Superior temporal gyrus (tissue), 1 donor: ENCODE data around the gene ETF1.

Experiments used
- DNase-seq: peaks from one replicate; pipeline ENCODE4 v3.0.0-alpha.2; 2016; ENCODE audit errors: extremely low spot score

Gene ETF1

GRCh38 chr5:138563340-138564118 lies 20.5 kb upstream of the ETF1 start:
- no peak for DNase-seq

- DNase-seq: no peak
Measured at GRCh38 chr5:138560971-138561370, 17.9 kb upstream of the ETF1 start.

GRCh38 chr5:138559937-138560336 lies 16.9 kb upstream of the ETF1 start:
- DNase-seq: no peak

DNA sequence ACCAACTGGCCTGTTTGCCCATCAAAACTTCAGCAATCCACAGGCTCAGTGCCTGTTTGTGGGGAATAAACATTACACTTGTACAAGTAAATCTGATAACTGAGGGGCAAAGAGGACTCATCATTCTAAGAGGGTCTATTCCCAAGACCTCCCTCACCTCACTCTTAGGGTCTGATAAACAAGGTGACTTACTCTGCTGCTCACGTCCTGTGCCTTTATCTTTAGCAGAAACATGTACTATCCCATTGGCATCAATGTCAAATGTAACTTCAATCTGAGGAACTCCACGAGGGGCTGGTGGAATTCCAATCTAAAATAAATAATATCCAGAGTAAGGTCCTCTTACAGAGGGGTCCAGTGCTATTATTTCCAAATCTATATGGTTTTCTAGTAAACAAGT lies 14.6 kb upstream of the ETF1 start:
- DNase-seq: no peak

DNA sequence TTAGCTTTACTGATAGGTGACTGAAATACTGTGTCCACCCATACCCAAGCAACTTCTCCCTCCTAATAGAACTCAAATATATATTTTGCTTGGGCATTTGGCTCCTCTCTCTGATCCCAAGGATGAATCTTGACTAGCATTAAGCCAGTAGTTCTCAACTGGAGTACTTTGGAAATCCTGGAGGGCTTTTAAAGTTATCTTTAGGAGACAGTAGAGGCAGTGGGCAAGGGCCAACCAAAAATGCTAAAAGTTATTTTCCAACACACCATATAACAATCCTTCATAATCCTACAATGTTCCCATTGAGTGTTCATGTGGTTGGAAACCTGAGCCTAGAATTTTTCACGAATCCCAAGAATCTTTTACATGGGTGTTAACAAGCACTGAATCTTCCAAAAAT lies 11.1 kb upstream of the ETF1 start:
- no peak for DNase-seq

- no peak for DNase-seq
Measured at GRCh38 chr5:138553437-138554095, 10.5 kb upstream of the ETF1 start.

DNA sequence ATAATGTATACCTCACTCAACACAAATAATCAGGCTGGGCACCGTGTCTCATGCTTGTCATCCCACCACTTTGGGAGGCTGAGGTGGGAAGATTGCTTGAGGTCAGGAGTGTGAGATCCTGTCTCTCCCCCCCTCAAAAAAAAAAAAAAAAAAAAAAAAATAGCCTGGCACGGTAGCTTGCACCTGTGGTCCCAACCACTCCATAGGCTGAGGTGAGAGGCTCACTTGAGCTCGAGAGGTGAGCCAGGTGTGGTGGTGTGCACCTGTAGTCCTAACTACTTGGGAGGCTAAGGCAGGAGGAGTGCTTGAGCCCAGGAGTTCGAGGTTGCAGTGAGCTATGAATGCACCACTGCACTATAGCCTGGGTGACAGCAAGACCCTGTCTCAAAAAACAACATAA lies 9.6 kb upstream of the ETF1 start:
- no peak for DNase-seq

DNA sequence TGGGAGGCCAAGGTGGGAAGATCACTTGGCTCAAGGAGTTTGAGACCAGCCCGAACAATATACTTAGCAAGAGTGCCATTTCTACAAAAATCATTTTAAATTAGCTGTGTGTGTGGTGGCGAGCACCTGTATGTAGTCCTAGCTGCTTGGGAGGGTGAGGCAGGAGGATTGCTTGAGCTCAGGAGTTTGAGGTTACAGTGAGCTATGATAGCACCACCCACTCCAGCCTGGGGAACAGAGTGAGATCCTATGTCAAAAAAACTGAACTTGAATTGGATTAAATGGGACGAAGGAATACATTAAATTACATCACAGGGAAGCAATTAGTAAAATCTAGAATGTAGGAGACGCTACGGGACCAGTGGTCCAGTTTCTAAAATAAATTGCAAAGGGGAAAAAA lies 6.4 kb upstream of the ETF1 start:
- DNase-seq: no peak

DNA sequence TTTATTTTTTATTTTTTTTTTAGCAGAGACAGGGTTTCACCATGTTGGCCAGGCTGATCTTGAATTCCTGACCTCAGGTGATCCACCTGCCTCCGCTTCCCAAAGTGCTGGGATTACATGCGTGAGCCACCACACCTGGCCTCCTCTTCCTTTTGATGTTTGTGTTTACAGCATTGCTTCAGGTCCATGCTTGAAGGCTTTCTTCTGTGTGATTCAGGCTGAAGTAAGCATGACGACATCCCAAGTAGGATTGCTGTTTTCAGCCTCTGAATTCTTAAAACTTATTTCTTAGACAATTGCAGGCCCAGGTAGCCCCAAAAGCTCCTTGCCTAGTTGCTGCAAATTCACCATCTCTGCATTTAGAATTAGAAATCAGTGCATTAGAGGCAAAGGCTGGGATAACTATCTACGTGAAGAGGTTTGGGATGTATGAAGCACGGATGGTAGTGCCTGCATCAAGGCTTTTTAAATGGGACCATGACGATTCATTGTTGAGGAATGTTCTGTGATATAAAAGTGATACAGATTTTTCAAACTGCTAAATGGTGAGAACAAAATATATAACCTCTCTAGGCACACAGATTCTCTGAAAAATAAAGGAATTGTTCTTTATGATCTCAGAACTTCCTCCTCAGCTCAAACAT lies 3.0 kb upstream of the ETF1 start:
- DNase-seq: no peak

GRCh38 chr5:138544181-138545134 lies 1.4 kb upstream of the ETF1 start:
- DNase-seq: no peak

GRCh38 chr5:138543730-138544104 lies 681 bp upstream of the ETF1 start:
- no peak for DNase-seq

GRCh38 chr5:138542180-138542955 lies 668 bp downstream of the ETF1 start:
- DNase-seq: no peak

DNA sequence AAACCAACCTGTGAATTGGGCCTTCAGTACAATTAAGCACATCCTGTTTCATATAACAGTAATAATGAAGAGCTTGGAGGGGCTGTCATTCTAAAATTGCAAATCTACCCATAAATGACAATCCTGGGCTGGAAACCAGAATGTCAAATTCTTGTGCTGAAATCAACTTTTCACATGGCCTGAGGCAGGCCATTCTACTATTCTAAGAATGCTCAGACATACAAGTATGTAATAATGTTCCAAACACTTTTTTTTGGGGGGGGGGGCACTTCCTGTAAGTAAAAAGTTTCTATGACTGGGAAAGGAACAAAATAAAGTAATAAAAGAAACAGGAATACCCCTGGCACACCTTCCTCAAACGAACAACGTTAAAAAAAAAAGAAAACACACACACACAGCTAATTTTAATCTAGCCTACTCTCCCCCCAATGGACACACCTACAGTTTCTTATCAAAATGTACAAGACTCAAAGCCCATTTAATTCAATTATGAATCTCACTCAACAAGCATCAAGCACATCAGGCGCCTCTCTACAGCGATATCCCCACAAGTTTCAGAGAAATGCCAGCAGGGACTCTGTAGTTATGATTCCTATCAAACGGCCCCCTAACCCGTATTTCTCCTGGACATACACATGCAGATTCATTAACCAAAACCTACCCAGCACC lies 1.4 kb downstream of the ETF1 start:
- no peak for DNase-seq

- no peak for DNase-seq
Measured at GRCh38 chr5:138539791-138540190, 3.2 kb downstream of the ETF1 start.

GRCh38 chr5:138538943-138539627 lies 4.0 kb downstream of the ETF1 start:
- no peak for DNase-seq

DNA sequence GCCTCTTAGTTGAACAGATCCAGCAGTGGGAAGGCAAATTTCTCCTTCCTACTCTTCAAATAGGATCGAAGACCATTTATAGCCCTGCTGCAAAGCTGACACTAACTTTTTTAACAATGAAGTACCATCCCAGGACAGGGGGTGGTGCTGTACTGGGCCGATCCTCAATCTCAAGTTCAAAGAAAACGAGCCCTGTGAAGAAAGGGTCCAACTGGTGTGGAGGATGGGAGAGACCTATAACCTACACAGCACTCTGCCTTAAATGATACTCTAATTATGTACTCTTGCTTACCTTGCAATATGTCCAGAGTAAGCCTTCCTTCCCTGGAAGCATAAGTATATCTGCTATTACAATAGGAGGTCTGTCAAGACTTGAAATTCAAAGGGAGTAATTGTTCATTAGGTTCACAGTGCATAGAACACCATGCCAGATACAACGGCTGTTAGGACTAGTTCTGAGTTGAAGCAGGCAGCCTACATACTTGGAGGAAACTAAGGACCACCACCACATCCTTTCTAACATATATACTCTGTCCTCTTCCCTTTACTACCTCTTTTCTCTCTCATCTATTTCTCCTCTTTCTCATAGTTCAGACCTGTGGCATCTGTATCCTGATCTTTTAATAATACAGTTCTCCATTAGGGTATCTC lies 6.2 kb downstream of the ETF1 start:
- DNase-seq: no peak

DNA sequence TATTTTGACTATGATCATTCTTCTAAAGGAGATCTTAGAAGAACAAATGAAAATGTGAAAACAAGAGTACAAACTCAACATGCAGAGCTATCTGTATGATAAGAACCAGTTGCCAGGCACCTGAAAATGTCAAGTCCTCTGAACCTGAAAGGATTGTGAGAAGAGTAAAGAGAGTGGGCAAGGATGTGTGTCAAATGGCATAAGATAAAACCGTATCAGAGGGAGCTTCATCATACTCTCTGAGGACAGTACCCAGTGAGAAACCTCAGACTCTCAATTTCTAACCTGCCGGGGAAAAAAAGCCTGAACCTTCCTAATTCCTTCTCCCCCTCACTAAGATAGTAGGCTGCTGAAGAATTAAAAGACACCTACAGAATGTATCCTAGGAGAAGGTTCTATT lies 6.8 kb downstream of the ETF1 start:
- no peak for DNase-seq

- DNase-seq: no peak
Measured at GRCh38 chr5:138533973-138534941, 8.8 kb downstream of the ETF1 start.
